Neuron (in vitro differentiated cells): ENCODE measurements around the gene SLC38A2.

Experiments
- H2AFZ ChIP-seq: one replicate; pipeline ENCODE4 v1.6.1; 2013; ENCODE audit warnings: low read depth, mild to moderate bottlenecking, inconsistent platforms, low read length, moderate library complexity
- H3K27me3 ChIP-seq: one replicate; pipeline ENCODE4 v1.6.1; 2013; ENCODE audit warnings: low read length; ENCODE audit not compliant: insufficient read depth
- H3K36me3 ChIP-seq: one replicate; pipeline ENCODE4 v1.6.1; 2013; ENCODE audit warnings: low read length; ENCODE audit not compliant: insufficient read depth
- H3K4me1 ChIP-seq: one replicate; pipeline ENCODE4 v1.6.1; 2013; ENCODE audit warnings: low read length; ENCODE audit not compliant: insufficient read depth
- H3K4me3 ChIP-seq: 2 replicates; pipeline ENCODE4 v1.5.1; 2013; ENCODE audit warnings: mild to moderate bottlenecking, low read length, moderate library complexity
- H3K9me3 ChIP-seq: one replicate; pipeline ENCODE4 v1.6.1; 2013; ENCODE audit warnings: low read length

The SLC38A2 gene

DNA sequence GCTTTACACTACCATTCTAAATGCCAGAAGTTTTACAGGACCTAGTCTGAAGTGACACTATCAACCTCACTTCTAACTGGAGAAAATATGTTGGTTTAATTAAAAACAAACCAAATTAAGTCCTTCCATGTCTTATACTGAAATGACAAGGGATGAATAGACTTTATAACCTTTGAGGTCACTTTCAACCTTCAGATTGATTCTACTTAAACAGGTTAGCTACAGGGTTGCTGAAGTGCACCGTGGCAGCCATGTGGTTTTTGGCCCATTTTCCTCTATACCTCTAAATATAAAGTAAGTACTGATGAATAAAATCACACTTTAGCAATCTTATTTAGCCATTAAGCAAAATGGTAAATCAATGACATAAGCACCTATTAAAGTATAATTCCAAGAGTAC is 3.9 kb downstream of the SLC38A2 start:
- peaks cover 24% of the 10 kb centered on the region for H3K4me1 ChIP-seq
- no peak overlapping the region for H3K4me3 ChIP-seq
- peaks cover 71% of the 10 kb centered on the region for H3K36me3 ChIP-seq

DNA sequence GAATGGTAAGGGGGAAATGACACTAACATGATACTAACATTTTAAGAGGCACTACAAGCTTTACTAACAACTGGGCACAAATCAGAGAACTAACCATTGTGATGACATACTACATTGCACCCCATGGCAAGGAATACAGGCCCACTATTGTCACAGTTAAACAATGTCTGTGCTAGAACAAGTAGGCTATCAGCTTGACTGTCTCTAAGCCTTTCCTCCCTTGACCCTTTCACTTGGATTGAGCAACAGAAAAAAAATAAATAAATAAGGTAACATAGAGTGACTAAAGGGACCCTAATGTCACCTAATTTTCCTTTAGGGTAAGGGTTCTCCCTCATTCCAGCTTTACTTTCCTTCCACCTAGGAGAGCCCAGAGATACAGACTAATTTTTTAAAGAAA is 4.4 kb downstream of the SLC38A2 start:
- Histone ChIP-seq H3K4me1 (peaks cover 18% of the 10 kb centered on the region), H3K36me3 (peaks cover 76% of the 10 kb centered on the region)

More for the DNA sequence above, 3.9 kb downstream of the SLC38A2 start:
- no peaks in the 10 kb centered on the region for H3K9me3 ChIP-seq
- no peaks in the 10 kb centered on the region for H3K27me3 ChIP-seq
- H2AFZ ChIP-seq: no peak overlapping the region

DNA sequence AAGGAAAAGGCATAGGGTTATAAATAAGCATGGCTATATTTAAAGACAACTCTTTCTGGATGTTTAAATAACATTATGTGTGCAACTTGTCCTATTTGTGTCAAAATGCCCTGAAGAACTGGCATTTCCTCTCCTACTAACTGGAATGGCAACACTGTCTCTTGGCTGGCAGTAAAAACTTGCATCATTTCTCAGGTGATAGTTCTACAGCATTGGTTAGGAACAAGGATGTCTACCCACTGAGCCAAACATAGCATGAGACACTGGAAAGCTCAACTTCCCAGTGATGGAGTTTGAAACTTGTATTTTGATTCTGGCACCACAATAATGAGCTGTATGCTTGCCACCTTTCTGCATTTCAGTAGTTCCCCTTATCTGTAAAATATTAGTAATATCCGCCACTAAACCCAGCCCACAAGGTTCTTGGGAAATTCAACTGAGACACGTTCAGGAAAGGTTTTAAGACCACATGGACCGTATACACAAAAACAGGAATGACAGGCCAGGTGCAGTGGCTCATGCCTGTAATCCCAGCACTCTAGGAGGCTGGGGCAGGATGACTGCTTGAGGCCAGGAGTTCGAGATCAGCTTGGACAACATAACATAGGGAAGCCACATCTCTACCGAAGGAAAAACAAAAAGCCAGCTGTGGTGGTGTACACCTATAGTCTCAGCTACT is 5.1 kb downstream of the SLC38A2 start:
- H3K27me3 ChIP-seq: no peaks in the 10 kb centered on the region
- H2AFZ ChIP-seq: no peak overlapping the region
- no peak overlapping the region for H3K4me3 ChIP-seq
- peaks cover 83% of the 10 kb centered on the region for H3K36me3 ChIP-seq
- H3K9me3 ChIP-seq: no peaks in the 10 kb centered on the region
- H3K4me1 ChIP-seq: peaks cover 15% of the 10 kb centered on the region

More for the DNA sequence above, 4.4 kb downstream of the SLC38A2 start:
- Histone ChIP-seq H3K27me3 (no peaks in the 10 kb centered on the region), H2AFZ (no peak overlapping the region), H3K9me3 (no peaks in the 10 kb centered on the region), H3K4me3 (no peak overlapping the region)

DNA sequence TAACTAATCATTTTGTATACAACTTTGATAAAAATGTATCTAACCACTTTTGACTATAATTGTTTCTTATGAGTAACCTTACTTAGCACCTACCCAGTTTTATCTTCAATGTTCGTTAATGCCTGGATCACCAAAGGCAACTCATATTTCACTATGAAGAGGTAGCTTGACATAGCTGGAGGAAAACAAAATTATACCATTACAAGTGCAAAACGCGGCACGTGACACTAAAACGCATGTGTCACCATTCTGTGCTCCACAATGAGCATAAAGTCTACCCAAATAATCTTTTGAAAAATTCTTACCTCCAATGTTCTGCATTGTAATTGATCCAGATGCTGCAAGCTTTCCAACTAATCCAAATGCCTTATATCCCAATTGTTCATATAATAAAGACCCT is 5.8 kb downstream of the SLC38A2 start:
- Histone ChIP-seq H3K27me3 (no peaks in the 10 kb centered on the region), H3K36me3 (peaks cover 89% of the 10 kb centered on the region), H3K9me3 (no peaks in the 10 kb centered on the region), H2AFZ (no peak overlapping the region), H3K4me1 (peaks cover 15% of the 10 kb centered on the region), H3K4me3 (no peak overlapping the region)

DNA sequence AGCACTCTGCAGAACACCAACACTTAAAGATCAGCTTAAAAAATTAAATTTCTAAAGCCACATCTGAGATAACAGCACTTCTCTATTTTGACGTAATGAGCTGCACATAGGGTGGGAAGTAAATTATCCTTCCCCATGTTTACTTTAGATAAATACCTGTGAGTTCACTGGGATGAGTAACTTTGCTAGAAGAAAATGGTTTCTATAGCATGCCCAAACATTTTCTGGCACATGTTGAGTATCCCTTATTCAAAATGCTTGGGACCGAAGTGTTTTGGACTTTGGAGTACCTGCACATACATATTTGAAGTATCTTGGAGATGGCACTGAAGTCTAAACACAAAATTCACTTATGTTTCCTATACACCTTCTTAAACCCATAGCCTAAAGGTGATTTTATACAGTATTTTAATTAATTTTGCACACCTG is 6.6 kb downstream of the SLC38A2 start:
- no peak overlapping the region for H2AFZ ChIP-seq
- H3K4me3 ChIP-seq: no peak overlapping the region
- peaks cover 15% of the 10 kb centered on the region for H3K4me1 ChIP-seq
- H3K27me3 ChIP-seq: no peaks in the 10 kb centered on the region
- no peaks in the 10 kb centered on the region for H3K9me3 ChIP-seq
- H3K36me3 ChIP-seq: peaks cover 97% of the 10 kb centered on the region

DNA sequence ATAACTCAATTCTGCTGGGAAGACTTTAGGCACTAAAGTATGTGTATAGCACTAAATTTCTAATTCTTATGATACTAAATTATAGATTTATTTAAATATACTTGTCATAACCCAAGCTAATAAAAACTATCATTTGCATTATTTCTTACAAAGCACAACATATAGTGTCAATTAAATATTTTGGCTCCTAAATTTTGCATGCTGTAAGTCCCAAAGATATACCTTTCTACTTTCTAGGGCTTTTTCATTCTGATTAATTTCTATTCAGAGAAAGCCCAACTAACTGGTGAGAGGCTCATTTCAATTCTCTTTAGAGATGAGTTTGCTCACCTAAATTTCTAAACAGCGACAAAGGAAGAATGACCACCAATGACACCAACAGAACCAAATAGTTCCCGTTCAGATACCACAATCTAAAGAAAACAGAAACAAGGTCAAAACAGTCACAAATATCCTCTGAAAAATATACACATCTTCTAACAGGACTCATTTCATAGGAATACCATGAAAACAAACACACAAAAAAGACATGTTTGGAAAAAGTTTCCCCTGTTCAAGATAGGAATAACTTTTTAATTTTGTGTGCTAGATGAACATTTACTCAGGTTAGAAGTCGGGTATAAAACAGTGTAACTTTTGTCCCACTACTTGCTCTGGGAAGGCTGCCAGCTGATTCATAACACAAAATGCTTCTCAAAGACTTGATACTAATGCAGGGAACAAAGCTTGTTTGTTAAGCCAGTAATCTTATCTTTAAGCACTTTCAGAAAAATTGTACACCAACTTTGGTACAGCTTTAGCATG is 7.6 kb downstream of the SLC38A2 start:
- Histone ChIP-seq H3K9me3 (no peaks in the 10 kb centered on the region), H2AFZ (no peak overlapping the region), H3K36me3 (peaks cover 98% of the 10 kb centered on the region), H3K27me3 (no peaks in the 10 kb centered on the region), H3K4me3 (no peak overlapping the region), H3K4me1 (peaks cover 7% of the 10 kb centered on the region)

DNA sequence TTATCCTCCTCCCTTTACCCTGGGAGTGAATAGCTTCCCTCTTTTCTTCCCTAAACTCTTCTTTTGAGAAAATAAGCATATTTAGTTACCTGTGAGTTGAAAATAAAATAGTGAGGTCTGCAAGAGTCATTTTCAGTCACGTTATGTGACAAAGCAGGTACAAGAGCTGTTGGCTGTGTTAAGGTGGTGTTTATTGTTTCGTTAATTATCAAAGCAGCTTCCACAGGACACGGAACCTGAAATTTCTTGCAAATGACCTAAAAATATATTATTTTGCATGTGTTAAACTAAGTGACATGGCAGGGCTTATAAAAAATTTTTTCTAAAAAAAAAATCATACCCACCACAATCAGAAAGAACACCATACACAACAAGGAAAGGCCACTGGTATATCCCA is 8.3 kb downstream of the SLC38A2 start:
- peaks cover 3% of the 10 kb centered on the region for H3K4me1 ChIP-seq

DNA sequence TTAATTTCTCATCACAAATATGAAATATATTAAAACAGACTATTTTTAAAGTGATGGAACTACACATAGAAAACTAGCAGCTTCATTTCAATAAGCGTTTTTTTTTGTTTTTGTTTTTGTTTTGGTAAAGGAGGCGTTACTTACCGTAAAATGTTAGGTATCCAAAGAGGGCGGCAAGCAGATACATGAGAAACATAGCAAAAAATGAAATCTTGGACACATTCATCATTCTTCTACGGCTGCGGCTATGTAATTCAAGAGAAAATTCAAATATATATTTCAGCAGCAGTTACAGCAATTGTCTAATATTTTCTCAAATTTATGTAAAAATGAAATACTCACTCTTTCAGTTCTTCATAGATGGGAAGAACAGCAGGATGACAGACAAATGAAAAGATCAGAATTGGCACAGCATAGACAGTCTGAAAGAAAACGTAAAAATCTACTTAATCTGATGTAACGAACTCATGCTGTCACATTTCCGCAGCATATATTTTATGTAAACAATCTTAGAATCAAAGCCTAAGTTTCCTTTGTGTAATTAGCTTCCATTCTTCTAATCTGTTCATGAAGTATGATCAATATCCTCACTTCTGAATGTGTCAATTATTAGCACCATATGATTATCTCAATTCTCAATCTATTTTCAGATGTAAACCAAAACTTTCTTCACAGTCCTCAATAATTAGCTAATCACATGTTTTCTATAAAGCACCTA is 8.8 kb downstream of the SLC38A2 start:
- no peaks in the 10 kb centered on the region for H3K4me1 ChIP-seq
- H3K9me3 ChIP-seq: no peaks in the 10 kb centered on the region
- H3K36me3 ChIP-seq: peaks cover 97% of the 10 kb centered on the region
- no peak overlapping the region for H3K4me3 ChIP-seq
- H3K27me3 ChIP-seq: no peaks in the 10 kb centered on the region
- H2AFZ ChIP-seq: no peak overlapping the region

More for the DNA sequence above, 8.3 kb downstream of the SLC38A2 start:
- peaks cover 98% of the 10 kb centered on the region for H3K36me3 ChIP-seq
- no peaks in the 10 kb centered on the region for H3K27me3 ChIP-seq
- no peak overlapping the region for H3K4me3 ChIP-seq
- no peak overlapping the region for H2AFZ ChIP-seq
- no peaks in the 10 kb centered on the region for H3K9me3 ChIP-seq

DNA sequence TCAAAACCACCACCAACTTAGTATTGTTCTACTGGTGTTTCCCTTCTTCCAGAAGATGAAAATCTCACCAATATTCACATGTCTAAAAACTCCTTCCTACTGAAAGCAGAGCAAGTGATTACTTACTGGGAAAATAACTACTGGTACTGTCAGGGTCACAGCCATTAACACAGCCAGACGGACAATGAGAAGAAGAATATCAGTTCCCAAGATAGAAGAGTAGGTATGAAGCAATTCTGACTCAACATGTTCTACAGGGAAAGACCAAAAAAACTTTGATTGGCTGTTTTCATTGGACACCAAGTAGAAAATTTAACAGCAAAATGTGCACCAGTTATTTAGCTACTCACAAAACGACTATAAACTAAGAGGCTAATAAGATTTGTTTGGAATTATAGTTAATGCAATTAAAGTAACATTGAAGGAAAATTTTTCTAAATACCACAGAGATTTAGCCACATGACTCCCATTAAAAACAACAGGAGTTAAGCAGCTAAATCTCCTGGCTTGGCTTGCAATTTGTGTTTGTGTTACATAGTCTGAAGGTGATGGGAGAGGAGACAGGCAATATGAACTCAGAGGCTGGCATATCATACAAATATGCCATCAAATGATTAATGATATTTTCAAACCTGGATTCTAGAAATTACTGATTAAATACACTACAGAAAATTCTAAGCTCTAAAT is 9.5 kb downstream of the SLC38A2 start:
- Histone ChIP-seq H2AFZ (no peak overlapping the region), H3K4me1 (no peaks in the 10 kb centered on the region), H3K4me3 (no peak overlapping the region), H3K27me3 (no peaks in the 10 kb centered on the region), H3K9me3 (no peaks in the 10 kb centered on the region), H3K36me3 (peaks cover 91% of the 10 kb centered on the region)

DNA sequence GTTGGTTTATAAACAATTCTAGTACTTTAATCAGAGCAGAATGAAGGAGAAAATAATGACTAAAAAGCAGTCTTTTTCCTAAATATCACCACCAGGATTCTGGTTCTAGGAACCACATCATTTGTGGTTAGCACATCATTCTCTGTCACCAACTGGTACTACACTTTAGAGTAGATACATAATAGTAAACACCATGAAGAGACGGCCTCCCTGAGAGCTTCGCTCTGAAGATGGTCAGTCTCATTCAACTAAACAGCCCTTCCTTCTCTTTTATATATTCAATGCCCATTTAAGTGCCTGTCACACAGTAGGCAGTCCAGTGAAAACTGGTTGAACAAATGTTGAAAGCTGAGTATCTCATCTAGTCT is 10.9 kb downstream of the SLC38A2 start:
- Histone ChIP-seq H3K4me1 (no peaks in the 10 kb centered on the region), H3K4me3 (no peak overlapping the region), H3K9me3 (no peaks in the 10 kb centered on the region), H2AFZ (no peak overlapping the region), H3K36me3 (peaks cover 77% of the 10 kb centered on the region), H3K27me3 (no peaks in the 10 kb centered on the region)

DNA sequence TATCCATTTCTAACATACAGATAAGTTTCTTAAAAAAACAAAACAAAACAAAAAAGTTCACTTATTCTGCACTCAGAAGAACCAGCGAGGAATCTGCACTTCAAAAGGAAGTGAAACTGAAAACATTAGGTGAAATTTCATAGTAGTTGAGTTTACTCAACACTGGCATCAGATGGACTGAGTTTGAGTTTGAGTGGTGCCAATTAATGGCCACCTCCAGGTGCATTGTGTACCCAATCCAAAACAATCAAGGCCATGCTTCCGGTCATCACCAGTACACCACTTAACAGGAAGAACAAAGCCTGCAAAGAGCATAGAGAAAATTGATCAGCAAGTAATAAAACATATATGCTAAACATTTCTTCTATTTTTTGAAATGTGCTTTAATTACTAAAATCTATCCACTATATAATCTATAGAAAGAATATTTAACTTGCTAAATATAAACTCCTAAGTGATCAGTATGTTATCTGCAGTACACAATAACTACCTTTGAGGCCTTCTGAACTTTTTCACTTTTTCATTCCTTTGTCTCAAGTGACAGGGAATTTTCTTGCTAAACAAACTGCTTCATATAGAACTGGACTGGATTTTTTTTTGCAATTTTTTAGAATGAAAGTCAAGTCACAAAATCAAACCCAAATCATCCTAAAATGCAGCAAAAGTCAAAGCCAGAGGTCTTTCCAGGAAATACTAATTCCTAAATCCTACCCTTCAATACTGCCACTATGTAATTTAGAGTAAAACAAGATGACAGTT is 11.5 kb downstream of the SLC38A2 start:
- no peaks in the 10 kb centered on the region for H3K9me3 ChIP-seq
- H3K4me1 ChIP-seq: no peaks in the 10 kb centered on the region
- no peaks in the 10 kb centered on the region for H3K27me3 ChIP-seq
- no peak overlapping the region for H2AFZ ChIP-seq
- peaks cover 72% of the 10 kb centered on the region for H3K36me3 ChIP-seq
- H3K4me3 ChIP-seq: no peak overlapping the region

DNA sequence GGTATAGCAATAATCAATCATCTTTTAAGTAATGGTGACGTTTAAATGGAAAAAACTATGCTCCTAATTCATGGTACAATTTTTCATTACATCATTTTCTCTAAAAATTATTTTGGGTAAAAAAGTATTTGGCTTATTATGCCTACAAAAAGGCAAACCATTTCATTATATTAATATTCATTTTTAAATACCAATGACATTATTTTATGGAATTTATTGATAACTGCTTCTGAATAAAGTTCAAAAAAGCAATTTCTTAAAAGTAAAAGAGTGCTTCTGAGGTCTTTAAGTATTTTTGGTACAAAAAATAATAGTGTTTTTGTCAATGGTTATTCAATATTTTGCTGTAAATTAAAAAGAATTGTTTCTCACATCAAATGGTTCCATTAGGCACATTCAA is 12.2 kb downstream of the SLC38A2 start:
- Histone ChIP-seq H3K36me3 (peaks cover 65% of the 10 kb centered on the region), H3K27me3 (no peaks in the 10 kb centered on the region), H3K4me3 (no peak overlapping the region), H2AFZ (no peak overlapping the region), H3K4me1 (no peaks in the 10 kb centered on the region), H3K9me3 (no peaks in the 10 kb centered on the region)
